Bone marrow (tissue), 2 donors: ENCODE results near the gene TRPM4.
"Not testable (repeated sequence)": the region's sequence is repeated elsewhere in the genome, so short reads cannot be mapped to it uniquely, and the experiment has no call there.

Experiments
- DNase-seq, 2 donors: peaks; one replicate each; lab custom pipeline; 2025; lab: John Stamatoyannopoulos, UW

The TRPM4 gene

GRCh38 chr19:49151267-49152118 lies 6.1 kb upstream of the TRPM4 start:
- DNase-seq: no peak

DNA sequence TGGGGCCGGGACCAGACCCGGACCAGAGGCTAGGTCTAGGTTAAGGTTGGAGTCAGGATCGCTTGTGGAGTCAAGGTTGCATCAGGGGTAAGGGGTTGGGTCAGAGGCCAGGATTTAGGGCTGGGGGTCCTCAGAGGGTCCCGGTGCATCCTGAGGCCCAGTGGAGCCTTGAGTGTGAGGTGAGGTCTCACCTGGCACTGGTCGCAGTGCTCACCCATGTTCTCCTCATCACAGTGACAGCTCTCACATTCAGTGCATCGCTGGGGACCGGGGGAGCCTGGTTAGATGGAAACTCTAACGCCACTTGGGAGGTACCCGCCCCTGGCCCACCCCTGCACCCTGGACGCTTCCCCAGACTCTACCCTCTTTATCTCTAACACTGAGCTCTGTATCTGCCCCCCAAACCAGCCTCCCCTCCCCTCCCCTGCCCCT lies 5.5 kb upstream of the TRPM4 start:
- DNase-seq: no peak

- no peak for DNase-seq
Measured at GRCh38 chr19:49153167-49153809, 4.3 kb upstream of the TRPM4 start.

DNA sequence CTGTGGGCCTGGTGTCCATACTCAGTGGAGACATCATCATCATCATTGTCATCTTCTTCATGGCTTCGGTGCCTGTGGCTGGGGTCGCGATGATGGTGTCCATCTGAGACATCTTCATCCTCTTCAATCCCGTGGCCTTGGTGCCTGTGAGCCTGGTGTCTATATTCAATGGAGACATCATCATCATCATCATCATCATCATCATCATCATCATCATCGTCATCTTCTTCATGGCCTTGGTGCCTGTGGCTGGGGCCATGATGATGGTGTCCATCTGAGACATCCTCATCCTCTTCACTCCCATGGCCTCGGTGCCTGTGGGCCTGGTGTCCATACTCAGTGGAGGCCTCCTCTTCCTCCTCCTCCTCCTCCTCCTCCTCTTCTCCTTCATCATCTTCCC lies 3.3 kb upstream of the TRPM4 start:
- no peak for DNase-seq

- DNase-seq: no peak
Measured at GRCh38 chr19:49155005-49155819, 2.4 kb upstream of the TRPM4 start, which contains the start of gene HRC. TSS of gene HRC (minus strand) at chr19:49155396. CDS start at chr19:49155237, 159 bp downstream.

DNA sequence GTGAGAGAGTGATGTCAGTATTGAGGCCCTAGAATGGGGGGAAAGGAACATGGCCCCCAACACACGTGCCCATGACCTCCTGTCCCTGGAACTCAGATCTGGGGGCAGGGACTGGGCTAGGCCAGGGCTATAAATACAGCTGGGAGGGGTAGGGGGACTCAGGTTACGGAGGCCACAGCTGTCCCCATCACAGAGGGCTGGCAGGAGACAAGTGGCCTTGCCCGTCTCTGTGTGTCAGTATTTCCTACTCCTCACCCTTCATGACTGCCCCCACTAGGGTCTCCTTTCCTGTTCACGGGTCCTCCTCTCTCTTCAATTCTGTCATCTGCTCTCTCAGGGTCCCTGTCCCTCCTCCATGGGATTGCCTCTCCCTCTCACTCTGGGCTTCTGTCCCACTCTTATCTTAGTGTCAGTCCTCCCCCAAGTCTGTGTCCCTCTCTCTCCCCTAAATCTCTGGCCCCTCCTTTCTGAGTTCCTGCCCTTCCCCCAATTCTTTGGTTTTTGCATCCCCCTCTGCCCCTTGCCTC lies 1.7 kb upstream of the TRPM4 start:
- no peak for DNase-seq

GRCh38 chr19:49160450-49161189 lies 3.0 kb downstream of the TRPM4 start:
- DNase-seq: no peak

GRCh38 chr19:49161987-49162386 lies 4.4 kb downstream of the TRPM4 start:
- no peak for DNase-seq

GRCh38 chr19:49165111-49165750 lies 7.6 kb downstream of the TRPM4 start:
- no peak for DNase-seq

DNA sequence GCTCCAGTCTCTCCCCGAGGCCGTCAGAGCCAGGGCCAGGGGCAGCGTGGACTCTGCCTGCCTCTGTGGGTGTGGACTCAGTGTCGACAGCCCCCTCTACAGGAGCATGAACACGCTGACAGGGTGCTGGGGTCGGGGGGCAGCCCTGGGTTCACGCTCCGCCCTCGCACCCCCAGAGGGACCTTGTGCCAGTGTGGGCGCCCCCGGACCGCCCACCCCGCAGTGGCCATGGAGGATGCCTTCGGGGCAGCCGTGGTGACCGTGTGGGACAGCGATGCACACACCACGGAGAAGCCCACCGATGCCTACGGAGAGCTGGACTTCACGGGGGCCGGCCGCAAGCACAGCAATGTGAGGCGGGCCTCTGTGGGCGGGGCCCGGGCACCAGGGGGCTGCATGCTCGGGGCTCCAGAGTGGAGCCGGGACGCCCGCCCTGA lies 8.3 kb downstream of the TRPM4 start:
- DNase-seq: no peak

DNA sequence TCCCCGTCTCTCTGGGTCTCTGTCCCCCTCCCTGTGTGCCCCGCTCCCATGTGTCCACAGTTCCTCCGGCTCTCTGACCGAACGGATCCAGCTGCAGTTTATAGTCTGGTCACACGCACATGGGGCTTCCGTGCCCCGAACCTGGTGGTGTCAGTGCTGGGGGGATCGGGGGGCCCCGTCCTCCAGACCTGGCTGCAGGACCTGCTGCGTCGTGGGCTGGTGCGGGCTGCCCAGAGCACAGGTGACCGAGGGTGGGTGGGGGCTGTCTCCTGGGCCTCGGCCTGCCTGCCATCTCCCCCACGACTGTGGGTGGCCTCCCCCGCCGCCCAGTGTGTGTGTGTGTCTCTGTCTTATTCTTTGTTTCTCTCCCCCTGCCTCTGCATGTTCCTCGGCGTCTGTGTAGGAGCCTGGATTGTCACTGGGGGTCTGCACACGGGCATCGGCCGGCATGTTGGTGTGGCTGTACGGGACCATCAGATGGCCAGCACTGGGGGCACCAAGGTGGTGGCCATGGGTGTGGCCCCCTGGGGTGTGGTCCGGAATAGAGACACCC lies 10.3 kb downstream of the TRPM4 start:
- DNase-seq: no peak

DNA sequence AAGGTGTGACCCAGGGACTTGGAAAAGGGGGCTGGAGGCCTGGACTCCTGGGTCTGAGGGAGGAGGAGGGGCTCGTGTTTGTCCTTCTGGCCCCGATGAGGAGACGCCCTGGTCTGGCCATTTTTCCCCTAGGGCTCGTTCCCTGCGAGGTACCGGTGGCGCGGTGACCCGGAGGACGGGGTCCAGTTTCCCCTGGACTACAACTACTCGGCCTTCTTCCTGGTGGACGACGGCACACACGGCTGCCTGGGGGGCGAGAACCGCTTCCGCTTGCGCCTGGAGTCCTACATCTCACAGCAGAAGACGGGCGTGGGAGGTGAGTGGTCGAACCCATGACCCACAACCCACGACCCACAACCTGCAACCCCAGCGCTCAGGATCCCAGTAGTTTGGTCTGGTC lies 10.8 kb downstream of the TRPM4 start:
- no peak for DNase-seq

DNA sequence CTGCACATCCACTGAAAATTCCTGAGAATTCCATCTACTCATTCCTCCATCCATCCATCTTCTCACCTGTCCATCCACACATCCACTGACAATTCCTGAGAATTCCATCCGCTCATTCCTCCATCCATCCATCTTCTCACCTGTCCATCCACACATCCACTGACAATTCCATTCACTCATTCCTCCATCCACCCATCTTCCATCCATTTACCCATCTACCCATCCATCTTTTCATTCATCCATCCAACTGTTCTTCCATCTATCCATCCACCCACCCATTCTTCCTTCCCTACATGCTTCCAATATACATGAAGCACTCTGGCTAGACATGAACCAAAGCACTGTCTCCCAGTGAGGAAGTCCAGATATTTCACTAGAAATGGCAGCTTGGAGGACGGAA lies 15.6 kb downstream of the TRPM4 start:
- no peak for DNase-seq

GRCh38 chr19:49180659-49181058 lies 23.1 kb downstream of the TRPM4 start:
- no peak for DNase-seq

DNA sequence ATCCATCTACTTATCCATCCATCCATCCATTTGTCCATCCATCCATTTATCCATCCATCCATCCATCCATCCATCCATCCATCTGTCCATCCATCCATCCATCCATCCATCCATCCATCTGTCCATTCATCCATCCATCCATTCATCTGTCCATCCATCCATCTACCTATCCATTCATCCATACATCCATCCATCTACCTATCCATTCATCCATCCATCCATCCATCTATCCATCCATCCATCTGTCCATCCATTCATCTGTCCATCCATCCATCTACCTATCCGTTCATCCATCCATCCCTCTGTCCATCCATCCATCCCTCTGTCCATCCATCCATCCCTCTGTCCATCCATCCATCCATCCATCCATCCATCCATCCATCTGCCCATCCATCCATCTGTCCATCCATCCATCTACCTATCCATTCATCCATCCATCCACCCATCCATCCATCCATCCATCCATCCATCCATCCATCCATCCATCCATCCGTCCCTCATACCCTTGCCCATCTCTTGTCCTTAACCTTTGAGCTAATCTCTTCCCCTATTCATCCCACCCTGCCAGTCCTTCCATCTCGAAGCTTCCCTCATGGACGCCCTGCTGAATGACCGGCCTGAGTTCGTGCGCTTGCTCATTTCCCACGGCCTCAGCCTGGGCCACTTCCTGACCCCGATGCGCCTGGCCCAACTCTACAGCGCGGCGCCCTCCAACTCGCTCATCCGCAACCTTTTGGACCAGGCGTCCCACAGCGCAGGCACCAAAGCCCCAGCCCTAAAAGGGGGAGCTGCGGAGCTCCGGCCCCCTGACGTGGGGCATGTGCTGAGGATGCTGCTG lies 24.6 kb downstream of the TRPM4 start:
- DNase-seq: not testable (repeated sequence)

DNA sequence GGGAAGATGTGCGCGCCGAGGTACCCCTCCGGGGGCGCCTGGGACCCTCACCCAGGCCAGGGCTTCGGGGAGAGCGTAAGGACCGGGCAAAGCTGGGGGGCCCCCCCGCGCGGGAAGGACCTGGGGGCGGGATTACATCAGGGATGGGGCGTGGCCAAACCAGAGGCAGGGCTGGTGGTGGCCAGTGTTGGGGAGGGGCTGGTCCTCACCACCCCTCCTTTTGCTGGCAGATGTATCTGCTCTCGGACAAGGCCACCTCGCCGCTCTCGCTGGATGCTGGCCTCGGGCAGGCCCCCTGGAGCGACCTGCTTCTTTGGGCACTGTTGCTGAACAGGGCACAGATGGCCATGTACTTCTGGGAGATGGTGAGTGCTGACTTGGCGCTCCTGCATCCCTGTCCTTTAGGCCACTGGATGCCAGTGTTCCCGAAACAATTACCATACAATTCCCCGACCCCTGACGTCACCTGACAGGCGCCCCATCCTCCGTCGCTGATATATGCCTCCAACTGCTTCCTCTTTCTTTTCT lies 25.3 kb downstream of the TRPM4 start:
- no peak for DNase-seq

GRCh38 chr19:49186108-49186507 lies 28.5 kb downstream of the TRPM4 start:
- DNase-seq: no peak

DNA sequence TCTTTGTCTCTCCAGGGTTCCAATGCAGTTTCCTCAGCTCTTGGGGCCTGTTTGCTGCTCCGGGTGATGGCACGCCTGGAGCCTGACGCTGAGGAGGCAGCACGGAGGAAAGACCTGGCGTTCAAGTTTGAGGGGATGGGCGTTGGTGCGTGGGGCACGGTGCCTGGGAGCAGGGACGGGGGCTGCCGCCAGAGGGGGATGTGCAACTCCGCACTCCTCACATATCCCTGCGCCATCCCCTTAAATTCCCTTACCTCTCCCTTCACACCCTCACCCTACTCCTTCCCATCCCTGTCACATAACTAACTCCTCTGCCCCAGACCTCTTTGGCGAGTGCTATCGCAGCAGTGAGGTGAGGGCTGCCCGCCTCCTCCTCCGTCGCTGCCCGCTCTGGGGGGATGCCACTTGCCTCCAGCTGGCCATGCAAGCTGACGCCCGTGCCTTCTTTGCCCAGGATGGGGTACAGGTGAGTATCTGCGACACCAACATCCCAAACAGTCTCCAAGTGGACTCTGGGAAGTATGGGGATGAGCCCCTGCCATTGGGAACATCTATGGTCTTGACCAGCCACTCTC lies 31.1 kb downstream of the TRPM4 start:
- no peak for DNase-seq

DNA sequence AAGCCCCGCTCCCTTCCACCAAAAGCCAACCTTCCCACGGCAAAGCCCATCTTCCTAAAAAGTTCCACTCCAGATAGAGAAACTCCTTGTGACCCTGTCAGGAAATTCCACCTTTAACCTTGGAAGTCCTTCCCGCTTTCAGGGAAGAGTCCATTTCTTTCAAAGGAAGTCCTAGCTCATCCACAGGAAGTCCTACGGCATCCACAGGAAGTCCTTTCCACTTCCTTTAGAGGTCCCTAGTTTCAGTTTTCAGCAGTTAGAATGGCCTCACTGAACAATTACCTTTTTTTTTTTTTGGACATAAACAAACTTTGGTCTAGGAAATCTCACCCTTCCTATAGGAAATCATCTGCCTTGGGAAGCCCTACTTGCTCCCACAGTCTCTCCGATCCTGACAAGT lies 31.7 kb downstream of the TRPM4 start:
- DNase-seq: no peak
